Ishikawa (cell line): ENCODE measurements around the gene KYNU.

Experiments used
- CEBPB ChIP-seq: IDR thresholded peaks from 2 replicates; pipeline ENCODE4 v1.6.1; 2012
- CREB1 ChIP-seq: IDR thresholded peaks from 2 replicates; pipeline ENCODE4 v1.6.1; 2012; ENCODE audit warnings: low read depth
- EGR1 ChIP-seq: IDR thresholded peaks from 2 replicates; pipeline ENCODE4 v1.6.1; 2012
- EP300 ChIP-seq: IDR thresholded peaks from 2 replicates; pipeline ENCODE4 v1.6.1; 2012; ENCODE audit warnings: borderline replicate concordance
- FOXM1 ChIP-seq: IDR thresholded peaks from 2 replicates; pipeline ENCODE4 v1.6.1; 2012; ENCODE audit warnings: low read depth, borderline replicate concordance
- MAX ChIP-seq: IDR thresholded peaks from 2 replicates; pipeline ENCODE4 v1.6.1; 2012
- NFIC ChIP-seq: IDR thresholded peaks from 2 replicates; pipeline ENCODE4 v1.6.1; 2012
- RAD21 ChIP-seq: IDR thresholded peaks from 2 replicates; pipeline ENCODE4 v1.6.1; 2012; ENCODE audit warnings: low read depth
- REST ChIP-seq: IDR thresholded peaks from 2 replicates; pipeline ENCODE4 v1.6.1; 2012; ENCODE audit warnings: low read depth, mild to moderate bottlenecking
- TAF1 ChIP-seq: IDR thresholded peaks from 2 replicates; pipeline ENCODE4 v1.6.1; 2012; ENCODE audit warnings: low read depth, mild to moderate bottlenecking
- TCF12 ChIP-seq: IDR thresholded peaks from 2 replicates; pipeline ENCODE4 v1.6.1; 2012; ENCODE audit warnings: low read depth
- TEAD4 ChIP-seq: IDR thresholded peaks from 2 replicates; pipeline ENCODE4 v1.6.1; 2012
- USF1 ChIP-seq: IDR thresholded peaks from 2 replicates; pipeline ENCODE4 v1.6.1; 2012
- YY1 ChIP-seq: IDR thresholded peaks from 2 replicates; pipeline ENCODE4 v1.6.1; 2012; ENCODE audit warnings: low read depth
- ZBTB7A ChIP-seq: IDR thresholded peaks from 2 replicates; pipeline ENCODE4 v1.6.1; 2012; ENCODE audit warnings: low read depth

The KYNU gene

GRCh38 chr2:142961202-142961601 lies 83.7 kb downstream of the KYNU start:
- TF ChIP-seq CREB1 (no peak), YY1 (no peak), USF1 (no peak), REST (no peak), EP300 (no peak), ZBTB7A (no peak), TCF12 (no peak), TEAD4 (no peak), NFIC (no peak), CEBPB (no peak), RAD21 (no peak), MAX (no peak)

DNA sequence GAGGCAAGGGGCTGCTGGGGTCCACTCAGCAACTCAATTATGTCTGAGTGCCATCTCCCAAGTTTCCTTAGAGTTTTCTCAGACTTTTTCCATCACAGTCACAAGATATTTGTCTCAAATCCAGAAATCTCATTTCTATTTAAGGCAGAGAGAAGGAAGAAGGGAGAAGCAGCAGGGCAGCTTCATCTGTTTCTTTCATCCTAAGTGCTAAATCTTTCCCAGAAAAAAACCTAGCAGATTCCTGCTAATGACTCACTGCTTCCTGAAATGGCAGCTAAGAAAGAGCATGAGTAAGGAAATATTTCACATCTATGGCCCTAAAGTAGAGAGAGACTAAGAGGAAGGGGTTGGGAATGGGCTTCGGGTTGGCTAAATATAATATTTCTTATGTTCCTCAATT lies 88.0 kb downstream of the KYNU start:
- TF ChIP-seq ZBTB7A = no peak
- TF ChIP-seq REST = no peak
- no peak for TF ChIP-seq CEBPB
- TF ChIP-seq CREB1 = no peak
- TF ChIP-seq EP300 = no peak
- no peak for TF ChIP-seq EGR1
- no peak for TF ChIP-seq TCF12
- no peak for TF ChIP-seq USF1
- no peak for TF ChIP-seq RAD21
- no peak for TF ChIP-seq TAF1
- TF ChIP-seq FOXM1 = no peak
- no peak for TF ChIP-seq NFIC
- TF ChIP-seq TEAD4 = no peak

DNA sequence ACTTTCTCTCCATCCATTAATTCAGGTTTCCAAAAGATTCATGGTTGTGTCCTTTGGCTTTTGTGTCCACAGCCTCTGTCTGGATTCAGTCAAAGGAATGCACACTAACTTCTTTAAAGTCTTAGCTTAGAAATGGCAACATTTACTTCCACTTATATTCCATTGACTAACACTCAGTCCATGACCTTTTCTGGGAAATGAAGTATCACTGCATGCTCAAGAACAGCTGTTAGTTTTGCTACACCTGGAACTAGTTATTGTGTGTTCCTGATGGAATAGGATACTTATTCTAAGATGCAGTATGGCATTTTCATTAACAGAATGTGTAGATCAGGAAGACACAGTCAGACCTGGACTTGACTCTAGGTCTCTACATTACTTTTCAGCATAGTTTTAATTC lies 88.8 kb downstream of the KYNU start:
- no peak for TF ChIP-seq TCF12

GRCh38 chr2:142967060-142967459 lies 89.6 kb downstream of the KYNU start:
- TF ChIP-seq TAF1 (no peak), NFIC (no peak), MAX (no peak), TCF12 (no peak), REST (no peak), EP300 (no peak), YY1 (no peak), CREB1 (no peak), EGR1 (no peak), ZBTB7A (no peak)

GRCh38 chr2:142973160-142973821 lies 95.8 kb downstream of the KYNU start:
- TF ChIP-seq YY1 (no peak), REST (no peak), EGR1 (no peak), RAD21 (no peak), CREB1 (no peak), TCF12 (no peak), ZBTB7A (no peak), EP300 (no peak)
